Spleen (tissue), 7 donors: Measurements from ENCODE around the gene LSG1.

Experiments
- CTCF ChIP-seq, 11 experiments: fragments of 200-600 bp in 7 of 11; fragments of 450-650 bp in 4 of 11; sonication (generic) in 4 of 11; IDR thresholded peaks in 8 of 11; conservative IDR thresholded peaks in 3 of 11; 1 replicate in 7 of 11; 2 replicates in 4 of 11; pipeline versions ENCODE4 v1.4.0 to v1.8.0; 2016 to 2021; ENCODE audit warnings: antibody characterized with exemption in 11 of 11, inconsistent platforms in 4 of 11, mild to moderate bottlenecking in 1 of 11
- POLR2A ChIP-seq, 3 donors: fragments of 450-650 bp; IDR thresholded peaks; one replicate each; pipeline ENCODE4 v1.5.1; 2017; ENCODE audit warnings: antibody characterized with exemption in 3 of 3, mild to moderate bottlenecking in 1 of 3
- donor health status: DM: no; HTN: no; CAD: no; lungs with moderate emphysema.
- donor health status: DM: no; HTN: no; CAD: no.
- donor health status: DM: no; HTN: no; CAD: no.

DNA sequence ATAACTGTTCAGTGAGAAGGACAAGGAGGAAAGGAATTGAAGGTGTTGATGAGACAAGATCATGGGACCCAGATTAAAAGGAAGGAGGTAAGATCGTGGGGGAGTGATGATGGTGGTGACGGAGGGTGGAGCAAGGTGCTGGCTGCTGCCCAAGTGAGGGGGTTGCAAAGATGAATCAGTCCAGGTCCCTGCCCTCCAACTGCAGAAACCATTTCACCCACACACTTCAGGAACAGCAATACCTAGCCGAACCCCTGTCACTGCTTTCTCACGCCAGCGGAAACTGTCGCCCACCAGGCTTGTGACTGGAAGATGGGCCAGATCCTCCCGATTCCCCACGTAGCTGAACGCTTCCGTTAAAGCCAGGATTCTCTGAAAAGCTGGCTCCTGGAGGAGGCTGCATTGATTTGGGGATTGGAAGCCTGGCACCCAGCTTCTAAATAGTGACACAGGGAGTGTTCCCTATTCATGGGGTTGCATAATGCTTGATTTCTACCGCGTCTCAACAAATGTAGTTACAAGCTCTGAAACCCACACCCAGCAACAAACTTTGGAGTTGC, 3.2 kb upstream of the LSG1 start:
- TF ChIP-seq POLR2A (IDR thresholded peaks at IDR 0.05), result no peak
- no peak for TF ChIP-seq CTCF (IDR thresholded peaks at IDR 0.05 in 8 of 11, conservative IDR thresholded peaks at IDR 0.05 in 3 of 11)
